ENCODE data around the gene UBE3C.

- TF ChIP-seq CTCF (IDR thresholded peaks at IDR 0.05; ENCODE audit: poor library complexity, severe bottlenecking) (no peak), REST (IDR thresholded peaks at IDR 0.05; ENCODE audit: borderline replicate concordance) (no peak), EZH2 (IDR thresholded peaks at IDR 0.05; ENCODE audit: borderline replicate concordance, insufficient read depth, low read length, poor library complexity, severe bottlenecking) (no peak)
Observed at GRCh38 chr7:157117796-157118195, 20.9 kb upstream of the UBE3C start.

Measured in neural cell (in vitro differentiated cells).